ENCODE results near the gene JMJD1C. TPM values are rescaled to one million over a fixed set of nuclear protein-coding genes. Genes with fewer than 3 reads are reported as not detected.

JMJD1C gene
- total and polyA plus RNA-seq, 9 donors: 45.4 to 140 (median 78.2) TPM

GRCh38 chr10:63171926-63172325, 293.9 kb downstream of the JMJD1C start:
- DNase-seq: no peak
- Histone ChIP-seq H3K4me1 (ENCODE audit: insufficient read depth) (peaks cover 4% of the 10 kb centered on the region), H3K36me3 (no peaks in the 10 kb centered on the region), H3K27me3 (no peaks in the 10 kb centered on the region), H3K27ac (no peak overlapping the region), H3K9me3 (no peaks in the 10 kb centered on the region), H3K4me3 (no peak overlapping the region)
- 93 to 99% (median 93%) methylated on average over 1 of the region's 1 CpG for WGBS, 3 donors
- no peak for TF ChIP-seq CTCF (IDR thresholded peaks at IDR 0.05)
- TF ChIP-seq EP300 (IDR thresholded peaks at IDR 0.05): no peak
- no peak for TF ChIP-seq POLR2A (IDR thresholded peaks at IDR 0.05)
- intact Hi-C loops (cut with DNase I): no loop called here

GRCh38 chr10:63171255-63171855, 294.4 kb downstream of the JMJD1C start:
- no peak for TF ChIP-seq CTCF (IDR thresholded peaks at IDR 0.05)
- no peak for TF ChIP-seq POLR2A (IDR thresholded peaks at IDR 0.05)
- no peak for TF ChIP-seq EP300 (IDR thresholded peaks at IDR 0.05)
- H3K4me3 ChIP-seq: no peak overlapping the region
- peaks cover 4% of the 10 kb centered on the region for H3K4me1 ChIP-seq (ENCODE audit: insufficient read depth)
- intact Hi-C loops (cut with DNase I): no loop called here
- no peak overlapping the region for H3K27ac ChIP-seq
- no peaks in the 10 kb centered on the region for H3K36me3 ChIP-seq
- no peak for DNase-seq
- H3K9me3 ChIP-seq: no peaks in the 10 kb centered on the region
- no peaks in the 10 kb centered on the region for H3K27me3 ChIP-seq
- 22 to 43% (median 27%) methylated on average over 1 of the region's 1 CpG for WGBS, 3 donors

GRCh38 chr10:63169624-63170023, 296.2 kb downstream of the JMJD1C start:
- Histone ChIP-seq H3K4me3 (no peak overlapping the region), H3K9me3 (no peaks in the 10 kb centered on the region), H3K27ac (no peak overlapping the region), H3K27me3 (no peaks in the 10 kb centered on the region), H3K36me3 (no peaks in the 10 kb centered on the region), H3K4me1 (ENCODE audit: insufficient read depth) (peaks cover 4% of the 10 kb centered on the region)
- WGBS, 3 donors: 59 to 71% (median 59%) methylated on average over 2 of the region's 2 CpGs
- no peak for DNase-seq
- no peak for TF ChIP-seq CTCF (IDR thresholded peaks at IDR 0.05)
- no peak for TF ChIP-seq EP300 (IDR thresholded peaks at IDR 0.05)
- no peak for TF ChIP-seq POLR2A (IDR thresholded peaks at IDR 0.05)
- intact Hi-C loops (cut with DNase I): loop anchor here (5.0 to 10.0 kb wide), 5 partner anchors 465 to 555 kb away; no protein-coding TSS in a partner anchor

GRCh38 chr10:63168821-63169462, 296.8 kb downstream of the JMJD1C start:
- no peak for DNase-seq
- Histone ChIP-seq H3K9me3 (no peaks in the 10 kb centered on the region), H3K4me3 (no peak overlapping the region), H3K27me3 (no peaks in the 10 kb centered on the region), H3K27ac (no peak overlapping the region), H3K36me3 (no peaks in the 10 kb centered on the region), H3K4me1 (ENCODE audit: insufficient read depth) (peaks cover 4% of the 10 kb centered on the region)
- 55 to 64% (median 57%) methylated on average over 2 of the region's 2 CpGs for WGBS, 3 donors
- intact Hi-C loops (cut with DNase I): loop anchor here (5.0 to 10.0 kb wide), 5 partner anchors 466 to 556 kb away; no protein-coding TSS in a partner anchor
- no peak for TF ChIP-seq CTCF (IDR thresholded peaks at IDR 0.05)
- no peak for TF ChIP-seq POLR2A (IDR thresholded peaks at IDR 0.05)
- TF ChIP-seq EP300 (IDR thresholded peaks at IDR 0.05): no peak

Data from ovary (tissue), 9 donors.